Stimulated activated CD4-positive, alpha-beta T cell treated with anti-CD3 and anti-CD28 coated beads, Interleukin-4, amount 100 ng/mL, for 4 hours (primary cell): Measurements from ENCODE around the gene WBP1.

Experiments used
- DNase-seq, 2 experiments: peaks; one replicate each; pipeline ENCODE4 v3.0.0-alpha.2; 2020

The WBP1 gene

GRCh38 chr2:74503506-74504475, 45.6 kb downstream of the WBP1 start:
- no peak for DNase-seq

GRCh38 chr2:74504591-74504990, 46.4 kb downstream of the WBP1 start:
- DNase-seq = no peak

GRCh38 chr2:74505448-74506246, 47.4 kb downstream of the WBP1 start:
- no peak for DNase-seq

GRCh38 chr2:74507145-74507925, 49.1 kb downstream of the WBP1 start, which contains the start of gene PCGF1:
Gene PCGF1, minus strand, starts transcription at chr2:74507695. Its CDS starts 27 bp downstream, at chr2:74507668.
- DNase-seq = peak; percentile 99

GRCh38 chr2:74507926-74508520, 49.8 kb downstream of the WBP1 start:
- peak in 1 of 2 experiments; percentile 13 for DNase-seq

- DNase-seq = no peak
These were observed 52.0 kb downstream of the WBP1 start for GRCh38 chr2:74510272-74510671.
